Measurements from ENCODE around the gene RWDD3.

Gene RWDD3

GRCh38 chr1:95233737-95234500, at the start of gene RWDD3:
Gene RWDD3, plus strand, starts transcription at chr1:95234210. Its CDS starts 21 bp downstream, at chr1:95234231.
- DNase-seq (ENCODE audit: low read depth in 2 of 2): peak; percentile 81 to 87

GRCh38 chr1:95186149-95186548, 47.9 kb upstream of the RWDD3 start:
- DNase-seq (ENCODE audit: low read depth in 2 of 2): no peak

- no peak for DNase-seq (ENCODE audit: low read depth in 2 of 2)
Measured at GRCh38 chr1:95193591-95193990, 40.4 kb upstream of the RWDD3 start.

- no peak for DNase-seq (ENCODE audit: low read depth in 2 of 2)
Measured at GRCh38 chr1:95195046-95195445, 39.0 kb upstream of the RWDD3 start.

- DNase-seq (ENCODE audit: low read depth in 2 of 2): no peak
Measured at GRCh38 chr1:95196017-95196416, 38.0 kb upstream of the RWDD3 start.

GRCh38 chr1:95197616-95198252, 36.3 kb upstream of the RWDD3 start:
- DNase-seq (ENCODE audit: low read depth in 2 of 2): no peak

- DNase-seq (ENCODE audit: low read depth in 2 of 2): no peak
Measured at GRCh38 chr1:95201905-95202304, 32.1 kb upstream of the RWDD3 start.

GRCh38 chr1:95203908-95204437, 30.0 kb upstream of the RWDD3 start:
- DNase-seq (ENCODE audit: low read depth in 2 of 2): no peak

GRCh38 chr1:95206514-95206913, 27.5 kb upstream of the RWDD3 start:
- no peak for DNase-seq (ENCODE audit: low read depth in 2 of 2)

GRCh38 chr1:95207223-95207935, 26.6 kb upstream of the RWDD3 start:
- no peak for DNase-seq (ENCODE audit: low read depth in 2 of 2)

- DNase-seq (ENCODE audit: low read depth in 2 of 2): no peak
Measured at GRCh38 chr1:95208876-95209275, 25.1 kb upstream of the RWDD3 start.

- DNase-seq (ENCODE audit: low read depth in 2 of 2): no peak
Measured at GRCh38 chr1:95209291-95209690, 24.7 kb upstream of the RWDD3 start.

- DNase-seq (ENCODE audit: low read depth in 2 of 2): no peak
Measured at GRCh38 chr1:95216292-95216990, 17.6 kb upstream of the RWDD3 start.

GRCh38 chr1:95217371-95217770, 16.6 kb upstream of the RWDD3 start:
- no peak for DNase-seq (ENCODE audit: low read depth in 2 of 2)

- no peak for DNase-seq (ENCODE audit: low read depth in 2 of 2)
Measured at GRCh38 chr1:95219407-95219806, 14.6 kb upstream of the RWDD3 start.

- no peak for DNase-seq (ENCODE audit: low read depth in 2 of 2)
Measured at GRCh38 chr1:95221306-95221705, 12.7 kb upstream of the RWDD3 start.

- DNase-seq (ENCODE audit: low read depth in 2 of 2): no peak
Measured at GRCh38 chr1:95222629-95223028, 11.4 kb upstream of the RWDD3 start.

- no peak for DNase-seq (ENCODE audit: low read depth in 2 of 2)
Measured at GRCh38 chr1:95223110-95223509, 10.9 kb upstream of the RWDD3 start.

GRCh38 chr1:95226781-95227660, 7.0 kb upstream of the RWDD3 start:
- no peak for DNase-seq (ENCODE audit: low read depth in 2 of 2)

- no peak for DNase-seq (ENCODE audit: low read depth in 2 of 2)
Measured at GRCh38 chr1:95229037-95229436, 5.0 kb upstream of the RWDD3 start.

GRCh38 chr1:95229706-95230105, 4.3 kb upstream of the RWDD3 start:
- no peak for DNase-seq (ENCODE audit: low read depth in 2 of 2)

Measured in stimulated activated CD8-positive, alpha-beta memory T cell treated with anti-CD3 and anti-CD28 coated beads, Interleukin-15, amount 100 ng/mL, for 4 hours (primary cell).